Right lobe of liver (tissue), 6 donors: Measurements from ENCODE around the gene ATOSA. TPM values are rescaled to one million over a fixed set of nuclear protein-coding genes. Genes with fewer than 3 reads are reported as not detected.

Experiments used
- ATAC-seq, 4 donors: fragments of 200-7000 bp; cut with Tn5 transposase; one replicate each; pipeline ENCODE4 v1.9.1; 2020; ENCODE audit warnings: mild to moderate bottlenecking in 4 of 4, moderate library complexity in 4 of 4
- DNase-seq, 3 donors: peaks; one replicate each; pipeline ENCODE4 v3.0.0-alpha.2; 2020
- H3K27ac ChIP-seq, 3 donors: fragments of 200-600 bp; one replicate each; pipeline ENCODE4 v1.8.0; 2022
- H3K27me3 ChIP-seq, 2 donors: fragments of 200-600 bp; one replicate each; pipeline ENCODE4 v1.8.0; 2022
- H3K36me3 ChIP-seq, 4 donors: fragments of 200-600 bp; sonication (generic) in 1 of 4; one replicate each; pipeline versions ENCODE4 v1.5.1 to v1.8.0; 2017 to 2022; ENCODE audit warnings: control low read depth in 1 of 4
- H3K4me1 ChIP-seq, 4 donors: fragments of 200-600 bp; sonication (generic) in 1 of 4; one replicate each; pipeline versions ENCODE4 v1.5.1 to v1.8.0; 2017 to 2022; ENCODE audit warnings: control low read depth in 1 of 4
- H3K4me3 ChIP-seq, 3 donors: fragments of 200-600 bp; one replicate each; pipeline ENCODE4 v1.8.0; 2022
- H3K9me3 ChIP-seq, 4 donors: fragments of 200-600 bp; sonication (generic) in 1 of 4; one replicate each; pipeline versions ENCODE4 v1.5.1 to v1.8.0; 2017 to 2022; ENCODE audit warnings: control low read depth in 1 of 4
- POLR2A ChIP-seq: fragments of 450-650 bp; IDR thresholded peaks from one replicate; pipeline ENCODE4 v1.6.1; 2017; ENCODE audit warnings: antibody characterized with exemption, mild to moderate bottlenecking
- WGBS: methylation state at CpG from one replicate; pipeline ENCODE4 v1.1.6; 2018; ENCODE audit warnings: low coverage, low lambda C conversion rate; ENCODE audit not compliant: insufficient coverage; ENCODE audit errors: missing lambda C conversion rate; 5-methylcytosine and 5-hydroxymethylcytosine counted together
- intact Hi-C, 2 donors: fragments of 100-400 bp; cut with DNase I; formaldehyde crosslinking; loops; one replicate each; pipeline versions ENCODE4 v1.11.2 to v1.14.1; 2022
- total RNA-seq, 6 experiments: library from RNA; depleted of rRNA in 2 of 6; stranded (reverse); fragments of >200 nt in 2 of 6; fragmentation: NEBNext Ultra II Directional in 3 of 6; extraction: Animal tissue kit (Norgen Biotek cat#: 25700) in 3 of 6; gene quantifications; one replicate each; pipeline versions ENCODE4 v1.1.0 to v1.2.4, GENCODE V29; 2016 to 2023
- TF ChIP-seq, protein P1 (sequence below), 4 donors: fragments of 200-600 bp in 3 of 4; fragments of 450-650 bp in 1 of 4; IDR thresholded peaks; one replicate each; pipeline versions ENCODE4 v1.5.1 to v1.8.0; 2016 to 2022; ENCODE audit warnings: antibody characterized with exemption in 4 of 4, mild to moderate bottlenecking in 2 of 4
- donor health status: DM: no; HTN: yes; CAD: no.
- donor health status: DM: no; HTN: no; CAD: no.
- donor health status: DM: no; HTN: no; CAD: no.
- donor health status: DM: no; HTN: yes; CAD: no.
- donor health status: DM: no; HTN: yes; CAD: no.

ATOSA gene
- total RNA-seq, 6 experiments from 2014 or later = 18.9 to 52.9 (median 35.4) TPM

DNA sequence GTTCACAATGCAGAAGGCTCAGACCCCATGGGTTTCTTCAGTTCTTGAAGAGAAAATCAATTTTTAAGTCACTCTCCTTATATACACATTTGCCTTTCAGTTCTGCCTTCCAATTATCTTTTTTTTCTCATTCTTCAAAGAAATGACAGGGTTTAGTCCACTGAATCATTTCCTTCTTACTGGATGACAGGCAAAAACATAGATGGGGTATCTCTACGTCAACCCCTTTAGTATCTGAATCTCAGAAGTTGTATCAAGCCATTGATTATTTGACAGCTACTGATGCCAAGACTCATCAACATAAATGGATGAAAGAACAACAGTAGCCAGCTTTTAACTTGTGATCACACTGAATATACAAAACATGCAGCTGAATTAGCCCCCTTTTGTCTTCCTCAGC, 6.5 kb downstream of the ATOSA start:
- DNase-seq (no peak), ATAC-seq (no peak)
- Histone ChIP-seq H3K4me3 (no peak overlapping the region), H3K9me3 (no peaks in the 10 kb centered on the region), H3K4me1 (peaks cover 0 to 26% (median 1%) of the 10 kb centered on the region in 4 donors), H3K27me3 (no peaks in the 10 kb centered on the region), H3K36me3 (peaks cover 0 to 51% (median 9%) of the 10 kb centered on the region in 4 donors), H3K27ac (no peak overlapping the region)
- 71% methylated on average over 1 of the region's 1 CpG for WGBS
- intact Hi-C loops = no loop called here
- TF ChIP-seq POLR2A = no peak
- TF ChIP-seq, protein P1, sequence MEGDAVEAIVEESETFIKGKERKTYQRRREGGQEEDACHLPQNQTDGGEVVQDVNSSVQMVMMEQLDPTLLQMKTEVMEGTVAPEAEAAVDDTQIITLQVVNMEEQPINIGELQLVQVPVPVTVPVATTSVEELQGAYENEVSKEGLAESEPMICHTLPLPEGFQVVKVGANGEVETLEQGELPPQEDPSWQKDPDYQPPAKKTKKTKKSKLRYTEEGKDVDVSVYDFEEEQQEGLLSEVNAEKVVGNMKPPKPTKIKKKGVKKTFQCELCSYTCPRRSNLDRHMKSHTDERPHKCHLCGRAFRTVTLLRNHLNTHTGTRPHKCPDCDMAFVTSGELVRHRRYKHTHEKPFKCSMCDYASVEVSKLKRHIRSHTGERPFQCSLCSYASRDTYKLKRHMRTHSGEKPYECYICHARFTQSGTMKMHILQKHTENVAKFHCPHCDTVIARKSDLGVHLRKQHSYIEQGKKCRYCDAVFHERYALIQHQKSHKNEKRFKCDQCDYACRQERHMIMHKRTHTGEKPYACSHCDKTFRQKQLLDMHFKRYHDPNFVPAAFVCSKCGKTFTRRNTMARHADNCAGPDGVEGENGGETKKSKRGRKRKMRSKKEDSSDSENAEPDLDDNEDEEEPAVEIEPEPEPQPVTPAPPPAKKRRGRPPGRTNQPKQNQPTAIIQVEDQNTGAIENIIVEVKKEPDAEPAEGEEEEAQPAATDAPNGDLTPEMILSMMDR (IDR thresholded peaks at IDR 0.05) = no peak

DNA sequence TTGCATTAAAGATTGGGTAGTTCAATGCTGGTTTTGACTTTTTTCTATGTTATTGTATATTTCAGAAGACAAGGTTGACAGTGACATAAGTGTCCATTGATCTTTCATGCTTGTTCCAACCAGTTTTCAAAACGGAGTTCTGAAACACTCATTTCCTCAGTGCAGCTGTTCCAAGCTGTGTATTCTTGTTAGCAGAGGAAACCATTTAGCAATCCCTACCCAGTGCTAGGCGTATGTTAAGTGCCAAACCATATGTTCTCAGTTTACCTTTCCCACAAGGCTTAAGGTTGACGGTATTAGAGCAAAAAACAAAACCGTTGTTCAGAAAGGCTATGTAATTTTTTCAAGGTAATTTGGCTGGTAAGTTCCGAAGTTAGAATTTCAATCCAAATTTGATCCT, 9.1 kb downstream of the ATOSA start:
- ATAC-seq = no peak
- DNase-seq = no peak
- H3K4me3 ChIP-seq = no peak overlapping the region
- peaks cover 0 to 52% (median 9%) of the 10 kb centered on the region in 4 donors for H3K36me3 ChIP-seq
- TF ChIP-seq, protein P1 (IDR thresholded peaks at IDR 0.05) = no peak
- no peak for TF ChIP-seq POLR2A
- H3K27me3 ChIP-seq = no peaks in the 10 kb centered on the region
- no peaks in the 10 kb centered on the region for H3K9me3 ChIP-seq
- no peak overlapping the region for H3K27ac ChIP-seq
- intact Hi-C loops = no loop called here
- H3K4me1 ChIP-seq = peaks cover 0 to 9% (median 0%) of the 10 kb centered on the region in 4 donors
- WGBS = 78% methylated on average over 5 of the region's 5 CpGs

DNA sequence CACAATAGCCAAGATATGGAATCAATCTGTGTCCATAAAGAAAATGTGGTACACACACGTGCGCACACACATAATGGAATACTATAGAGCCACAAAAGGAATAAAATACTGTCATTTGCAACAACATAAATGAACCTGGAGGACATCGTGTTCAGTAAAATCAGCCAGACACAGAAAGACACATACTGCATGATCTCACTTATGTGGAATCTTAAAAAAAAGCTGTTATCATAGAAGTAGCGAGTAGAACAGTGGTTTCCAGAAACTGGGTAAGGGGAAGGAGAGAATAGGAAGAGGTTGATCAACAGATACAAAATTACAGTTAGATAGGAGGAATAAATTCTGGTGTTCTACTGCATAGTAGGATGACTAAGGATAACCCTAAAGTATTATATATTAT, 11.1 kb downstream of the ATOSA start:
- H3K9me3 ChIP-seq = no peaks in the 10 kb centered on the region
- peaks cover 0 to 46% (median 9%) of the 10 kb centered on the region in 4 donors for H3K36me3 ChIP-seq
- ATAC-seq (no peak), DNase-seq (no peak)
- H3K4me1 ChIP-seq = peaks cover 0 to 13% (median 5%) of the 10 kb centered on the region in 4 donors
- TF ChIP-seq POLR2A = no peak
- TF ChIP-seq, protein P1 (IDR thresholded peaks at IDR 0.05) = no peak
- 81% methylated on average over 4 of the region's 4 CpGs for WGBS
- H3K4me3 ChIP-seq = no peak overlapping the region
- H3K27me3 ChIP-seq = no peaks in the 10 kb centered on the region
- intact Hi-C loops = no loop called here
- no peak overlapping the region for H3K27ac ChIP-seq

DNA sequence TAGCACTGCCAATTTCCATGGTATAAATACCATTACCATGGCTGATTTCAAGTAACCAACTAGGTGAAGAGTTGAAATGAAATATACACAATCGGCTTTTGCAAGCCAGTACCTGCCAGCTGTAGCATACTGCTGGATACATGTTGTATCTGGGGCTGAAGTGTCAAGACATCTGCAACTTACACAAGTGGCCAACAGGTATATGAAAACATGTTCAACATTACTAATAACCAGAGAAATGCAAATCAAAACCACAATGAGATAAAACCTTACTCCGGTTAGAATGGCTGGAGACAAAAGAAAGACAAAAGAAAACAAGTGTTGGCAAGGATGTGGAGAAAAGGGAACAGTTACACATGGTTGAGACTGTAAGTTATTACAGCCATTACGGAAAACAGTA, 11.6 kb downstream of the ATOSA start:
- Histone ChIP-seq H3K27ac (no peak overlapping the region), H3K9me3 (no peaks in the 10 kb centered on the region), H3K27me3 (no peaks in the 10 kb centered on the region), H3K4me3 (no peak overlapping the region), H3K36me3 (peaks cover 0 to 43% (median 9%) of the 10 kb centered on the region in 4 donors), H3K4me1 (peaks cover 0 to 13% (median 5%) of the 10 kb centered on the region in 4 donors)
- 90% methylated on average over 3 of the region's 3 CpGs for WGBS
- TF ChIP-seq POLR2A = no peak
- TF ChIP-seq, protein P1 (IDR thresholded peaks at IDR 0.05) = no peak
- intact Hi-C loops = no loop called here
- ATAC-seq (no peak), DNase-seq (no peak)
